ENCODE results near the gene SHB. TPM values are rescaled to one million over a fixed set of nuclear protein-coding genes. Genes with fewer than 3 reads are reported as not detected.

The SHB gene
- total RNA-seq, 2 donors from 2014 or later: 25.2 to 29.3 TPM

DNA sequence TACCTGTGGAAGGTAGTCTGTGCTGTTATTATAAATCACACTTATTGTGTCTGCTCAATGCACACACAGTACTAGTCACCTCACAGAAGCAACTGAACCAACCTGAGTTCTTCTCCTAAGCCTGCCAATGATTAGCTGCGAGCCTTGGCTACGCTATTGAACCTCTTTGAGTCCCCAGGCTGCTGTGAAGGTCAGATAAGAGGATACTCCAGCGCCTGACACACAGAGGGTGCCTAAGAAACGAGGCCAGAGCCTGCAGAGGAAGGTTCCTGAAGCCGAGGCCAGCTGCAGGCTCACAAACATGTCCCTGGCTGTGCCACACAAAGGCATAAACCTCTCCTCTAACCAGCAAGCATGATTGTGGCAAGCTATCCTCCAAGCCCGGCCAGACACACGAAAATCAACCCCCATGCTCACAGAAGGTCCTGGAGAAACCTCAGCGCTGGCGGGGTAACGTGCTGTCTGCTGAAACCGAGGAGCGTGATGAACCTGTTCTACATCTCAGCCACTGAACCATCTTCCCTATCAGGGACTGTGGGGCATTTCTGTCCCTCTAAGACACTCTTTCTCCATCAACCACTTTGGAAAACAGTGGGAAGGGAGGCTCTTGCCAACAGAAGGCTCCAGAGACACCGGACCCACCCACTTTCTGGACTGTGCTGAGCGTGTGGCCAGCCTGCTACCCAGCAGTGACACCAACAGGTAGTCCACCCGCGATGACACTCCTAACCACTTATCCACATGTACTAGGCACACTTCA, 111.9 kb downstream of the SHB start:
- Histone ChIP-seq H3K4me1 (peaks cover 43% of the 10 kb centered on the region), H3K27ac (peak overlapping the region; percentile 21 to 63 (median 48)), H3K36me3 (replicated peaks in 1 of 2; ENCODE audit: insufficient read depth in 1 of 2, low read depth in 2 of 2) (peaks cover 0 to 3% of the 10 kb centered on the region in 2 donors), H3K27me3 (no peaks in the 10 kb centered on the region), H3K9me3 (no peaks in the 10 kb centered on the region), H3K4me3 (no peak overlapping the region)
- ATAC-seq: peak; percentile 49
- intact Hi-C loops (cut with DNase I): no loop called here
- 52 to 54% methylated on average over 14 to 16 of the region's 16 CpGs for WGBS, 2 donors
- TF ChIP-seq POLR2A (IDR thresholded peaks at IDR 0.05): no peak
- no peak for TF ChIP-seq CTCF (IDR thresholded peaks at IDR 0.05)
- peak in 3 of 4 donors; percentile 51 to 62 (median 61) for DNase-seq

- TF ChIP-seq POLR2A (IDR thresholded peaks at IDR 0.05): no peak
- TF ChIP-seq CTCF (IDR thresholded peaks at IDR 0.05): no peak
- no peak overlapping the region for H3K4me3 ChIP-seq
- ATAC-seq (no peak), DNase-seq (no peak)
- H3K36me3 ChIP-seq (replicated peaks in 1 of 2; ENCODE audit: insufficient read depth in 1 of 2, low read depth in 2 of 2): peaks cover 0 to 3% of the 10 kb centered on the region in 2 donors
- no peaks in the 10 kb centered on the region for H3K27me3 ChIP-seq
- H3K9me3 ChIP-seq: no peaks in the 10 kb centered on the region
- H3K4me1 ChIP-seq: peaks cover 43% of the 10 kb centered on the region
- intact Hi-C loops (cut with DNase I): no loop called here
- peak overlapping the region; percentile 21 to 63 (median 48) for H3K27ac ChIP-seq
- 92% methylated on average over 3 to 5 of the region's 5 CpGs for WGBS, 2 donors
Measured at GRCh38 chr9:37956423-37956820, 112.6 kb downstream of the SHB start.

DNA sequence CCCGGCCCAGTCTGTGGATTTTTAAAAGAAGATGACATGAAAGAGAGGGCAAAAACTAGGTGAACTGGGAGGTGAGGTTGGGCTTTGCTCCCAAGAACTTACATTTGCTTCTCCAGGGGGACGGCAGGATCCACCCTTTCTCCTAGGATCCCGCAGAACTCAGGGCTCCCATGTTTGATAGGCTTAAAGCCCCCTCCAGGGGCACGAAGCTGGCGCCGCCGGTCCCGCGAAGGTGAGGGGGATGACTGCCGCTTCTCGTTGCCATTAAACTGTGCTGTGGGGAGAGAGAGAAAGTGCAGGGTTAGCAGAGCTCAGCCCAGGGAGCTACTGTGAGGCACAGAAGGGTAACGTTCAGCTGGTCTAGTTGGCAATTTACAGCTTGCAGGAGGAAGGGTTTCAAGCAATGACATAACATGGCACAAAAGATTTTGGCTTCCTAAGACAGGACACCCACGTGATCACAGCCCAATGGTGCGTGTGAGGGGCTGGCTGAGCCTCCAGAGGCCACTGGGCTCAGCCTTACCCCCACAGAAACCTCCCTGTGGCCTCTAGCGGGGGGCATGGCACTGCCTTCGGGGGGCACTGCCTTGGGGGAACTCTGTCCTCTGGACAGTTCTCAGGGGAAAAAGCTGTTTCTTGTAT, 113.1 kb downstream of the SHB start:
- ATAC-seq (no peak), DNase-seq (no peak)
- no peaks in the 10 kb centered on the region for H3K9me3 ChIP-seq
- WGBS, 2 donors: 88 to 92% methylated on average over 10 to 15 of the region's 16 CpGs
- H3K27ac ChIP-seq: peak overlapping the region in 2 of 4 donors; percentile 53 to 63
- H3K27me3 ChIP-seq: no peaks in the 10 kb centered on the region
- H3K36me3 ChIP-seq (replicated peaks in 1 of 2; ENCODE audit: insufficient read depth in 1 of 2, low read depth in 2 of 2): peaks cover 0 to 3% of the 10 kb centered on the region in 2 donors
- peaks cover 46% of the 10 kb centered on the region for H3K4me1 ChIP-seq
- intact Hi-C loops (cut with DNase I): no loop called here
- TF ChIP-seq POLR2A (IDR thresholded peaks at IDR 0.05) (no peak), CTCF (IDR thresholded peaks at IDR 0.05) (no peak)
- H3K4me3 ChIP-seq: no peak overlapping the region

- H3K27me3 ChIP-seq: no peaks in the 10 kb centered on the region
- no peak for TF ChIP-seq CTCF (IDR thresholded peaks at IDR 0.05)
- WGBS, 2 donors: 50 to 54% methylated on average over 3 of the region's 3 CpGs
- H3K4me3 ChIP-seq: no peak overlapping the region
- ATAC-seq (no peak), DNase-seq (no peak)
- peak overlapping the region; percentile 32 to 66 (median 50) for H3K27ac ChIP-seq
- peaks cover 0 to 3% of the 10 kb centered on the region in 2 donors for H3K36me3 ChIP-seq (replicated peaks in 1 of 2; ENCODE audit: insufficient read depth in 1 of 2, low read depth in 2 of 2)
- H3K4me1 ChIP-seq: peaks cover 51% of the 10 kb centered on the region
- intact Hi-C loops (cut with DNase I): no loop called here
- H3K9me3 ChIP-seq: no peaks in the 10 kb centered on the region
Measured at GRCh38 chr9:37954581-37954981, 114.4 kb downstream of the SHB start.

Measured in body of pancreas (tissue), 4 donors.